ENCODE data around the gene VPS35L.

VPS35L gene

DNA sequence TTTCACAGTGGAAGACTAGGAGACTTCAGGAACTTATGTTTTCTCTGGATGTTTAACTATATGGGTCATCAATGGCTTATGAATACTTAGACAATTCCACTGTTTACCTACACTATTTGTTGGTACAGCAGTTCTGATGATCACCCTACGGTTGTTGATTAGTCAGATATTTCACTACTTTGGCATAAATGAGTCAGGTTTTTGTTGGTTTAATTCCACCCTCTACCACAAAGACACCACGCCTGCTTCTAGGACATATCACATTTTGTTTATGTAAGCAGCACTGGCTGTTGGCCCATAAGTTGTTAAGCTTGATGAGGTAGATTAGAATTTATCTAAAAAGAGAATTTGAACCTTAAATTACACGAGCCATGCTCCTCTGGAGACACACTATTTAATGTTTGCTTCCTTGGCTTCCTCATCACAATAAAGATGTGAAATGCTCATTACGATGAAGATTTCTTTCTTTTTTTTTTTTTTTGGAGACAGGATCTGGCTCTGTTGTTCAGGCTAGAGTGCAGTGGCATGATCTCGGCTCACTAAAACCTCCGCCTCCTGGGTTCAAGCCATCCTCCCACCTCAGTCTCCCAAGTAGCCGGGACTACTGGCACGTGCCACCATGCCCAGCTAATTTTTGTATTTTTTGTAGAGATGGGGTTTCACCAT, 37.9 kb upstream of the VPS35L start:
- DNase-seq (ENCODE audit: low read depth) = no peak
- no peak overlapping the region for H3K4me3 ChIP-seq (ENCODE audit: low read depth, low read length)
- TF ChIP-seq, protein P1, sequence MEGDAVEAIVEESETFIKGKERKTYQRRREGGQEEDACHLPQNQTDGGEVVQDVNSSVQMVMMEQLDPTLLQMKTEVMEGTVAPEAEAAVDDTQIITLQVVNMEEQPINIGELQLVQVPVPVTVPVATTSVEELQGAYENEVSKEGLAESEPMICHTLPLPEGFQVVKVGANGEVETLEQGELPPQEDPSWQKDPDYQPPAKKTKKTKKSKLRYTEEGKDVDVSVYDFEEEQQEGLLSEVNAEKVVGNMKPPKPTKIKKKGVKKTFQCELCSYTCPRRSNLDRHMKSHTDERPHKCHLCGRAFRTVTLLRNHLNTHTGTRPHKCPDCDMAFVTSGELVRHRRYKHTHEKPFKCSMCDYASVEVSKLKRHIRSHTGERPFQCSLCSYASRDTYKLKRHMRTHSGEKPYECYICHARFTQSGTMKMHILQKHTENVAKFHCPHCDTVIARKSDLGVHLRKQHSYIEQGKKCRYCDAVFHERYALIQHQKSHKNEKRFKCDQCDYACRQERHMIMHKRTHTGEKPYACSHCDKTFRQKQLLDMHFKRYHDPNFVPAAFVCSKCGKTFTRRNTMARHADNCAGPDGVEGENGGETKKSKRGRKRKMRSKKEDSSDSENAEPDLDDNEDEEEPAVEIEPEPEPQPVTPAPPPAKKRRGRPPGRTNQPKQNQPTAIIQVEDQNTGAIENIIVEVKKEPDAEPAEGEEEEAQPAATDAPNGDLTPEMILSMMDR (IDR thresholded peaks at IDR 0.05; ENCODE audit: insufficient read depth, low read depth, low read length, missing control alignments) = no peak

DNA sequence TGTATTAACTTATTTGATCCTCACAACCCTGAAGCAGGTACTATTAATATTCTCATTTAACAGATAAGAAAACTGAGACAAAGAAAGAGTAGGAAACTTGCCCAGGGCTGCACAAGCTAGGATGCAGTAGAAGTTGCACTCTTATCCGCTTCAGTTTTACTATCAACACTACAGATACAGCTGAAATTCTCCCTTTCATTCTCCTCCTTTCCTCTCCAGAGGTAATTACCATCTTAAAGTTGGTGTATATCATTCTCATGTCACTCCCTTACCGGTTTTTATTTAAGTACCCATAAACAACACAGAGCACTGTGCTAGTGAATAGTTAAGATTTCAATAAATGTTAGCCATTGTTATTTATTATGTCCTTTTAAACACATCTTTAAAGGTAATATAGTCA, 37.1 kb upstream of the VPS35L start:
- H3K4me3 ChIP-seq (ENCODE audit: low read depth, low read length) = no peak overlapping the region
- TF ChIP-seq, protein P1 (IDR thresholded peaks at IDR 0.05; ENCODE audit: insufficient read depth, low read depth, low read length, missing control alignments) = no peak
- no peak for DNase-seq (ENCODE audit: low read depth)

GRCh38 chr16:19520861-19521331, 34.6 kb upstream of the VPS35L start:
- TF ChIP-seq, protein P1 (IDR thresholded peaks at IDR 0.05; ENCODE audit: insufficient read depth, low read depth, low read length, missing control alignments) = no peak
- peak; percentile 53 for DNase-seq (ENCODE audit: low read depth)

GRCh38 chr16:19521471-19522396, 33.8 kb upstream of the VPS35L start, which contains the start of gene GDE1:
TSS of gene GDE1 (minus strand) at chr16:19522098. CDS start at chr16:19521964, 134 bp downstream.
- DNase-seq (ENCODE audit: low read depth) = peak; percentile 94
- TF ChIP-seq, protein P1 (IDR thresholded peaks at IDR 0.05; ENCODE audit: insufficient read depth, low read depth, low read length, missing control alignments) = no peak
- peak within 1 kb of the TSS; percentile 89 for H3K4me3 ChIP-seq (ENCODE audit: low read depth, low read length)

More at GRCh38 chr16:19520861-19521331, 34.6 kb upstream of the VPS35L start:
- H3K4me3 ChIP-seq (ENCODE audit: low read depth, low read length) = peak overlapping the region; percentile 89

GRCh38 chr16:19522397-19522732, 33.1 kb upstream of the VPS35L start:
- no peak for DNase-seq (ENCODE audit: low read depth)
- peak overlapping the region; percentile 89 for H3K4me3 ChIP-seq (ENCODE audit: low read depth, low read length)
- TF ChIP-seq, protein P1 (IDR thresholded peaks at IDR 0.05; ENCODE audit: insufficient read depth, low read depth, low read length, missing control alignments) = no peak

DNA sequence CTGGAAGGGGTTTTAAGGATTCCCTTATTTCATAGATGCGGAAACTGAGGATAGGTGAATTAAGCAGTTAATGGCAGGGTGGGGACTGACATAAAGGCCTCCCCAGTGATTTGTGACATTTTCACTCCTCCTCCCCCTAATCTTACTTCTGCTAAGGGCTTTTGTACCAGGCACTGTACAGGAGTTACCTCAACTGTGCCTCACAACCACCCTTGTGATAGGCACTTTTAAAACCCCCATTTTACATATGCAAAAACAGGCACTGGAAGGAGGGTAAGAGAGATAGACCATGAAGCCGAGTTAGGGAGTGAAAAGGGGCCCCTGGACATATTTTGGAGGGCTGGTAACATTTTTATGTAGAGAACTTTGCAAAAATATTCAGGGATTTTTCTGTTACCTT, 32.7 kb upstream of the VPS35L start:
- DNase-seq (ENCODE audit: low read depth) = peak; percentile 2
- TF ChIP-seq, protein P1 (IDR thresholded peaks at IDR 0.05; ENCODE audit: insufficient read depth, low read depth, low read length, missing control alignments) = no peak
- H3K4me3 ChIP-seq (ENCODE audit: low read depth, low read length) = no peak overlapping the region

All from GM12865 (cell line).